Astrocyte of the spinal cord (primary cell): ENCODE measurements around the gene KIFAP3.

Experiments used
- DNase-seq: peaks from one replicate; pipeline ENCODE4 v3.0.0; 2011; ENCODE audit warnings: low read depth, low spot score
- H3K4me3 ChIP-seq: 2 replicates; pipeline ENCODE4 v1.5.1; 2011; ENCODE audit warnings: low read depth, mild to moderate bottlenecking, low read length, moderate library complexity
- CTCF ChIP-seq: IDR thresholded peaks from 2 replicates; pipeline ENCODE4 v1.5.1; 2012; ENCODE audit warnings: low read depth, mild to moderate bottlenecking, low read length, inconsistent platforms
- in situ Hi-C: cut with HindIII; loops from 2 replicates; pipeline ENCODE4 v1.10.0; 2017; ENCODE audit warnings: low sequenced_read_pairs

The KIFAP3 gene

GRCh38 chr1:169914531-169914930 is 160.0 kb downstream of the KIFAP3 start:
- in situ Hi-C loops, result no loop called here
- H3K4me3 ChIP-seq, result no peak overlapping the region

GRCh38 chr1:169909499-169909898 is 165.0 kb downstream of the KIFAP3 start:
- in situ Hi-C loops, result no loop called here
- DNase-seq, result no peak
- no peak for TF ChIP-seq CTCF
- H3K4me3 ChIP-seq, result no peak overlapping the region

More at GRCh38 chr1:169914531-169914930, 160.0 kb downstream of the KIFAP3 start:
- peak; percentile 16 for DNase-seq
- no peak for TF ChIP-seq CTCF

- no peak for TF ChIP-seq CTCF
- no peak overlapping the region for H3K4me3 ChIP-seq
- peak; percentile 45 for DNase-seq
- in situ Hi-C loops, result no loop called here
These were observed 167.6 kb downstream of the KIFAP3 start for GRCh38 chr1:169906938-169907337.

GRCh38 chr1:169904834-169905233 is 169.7 kb downstream of the KIFAP3 start:
- in situ Hi-C loops, result no loop called here
- DNase-seq, result no peak
- TF ChIP-seq CTCF, result no peak
- no peak overlapping the region for H3K4me3 ChIP-seq

GRCh38 chr1:169902751-169903150 is 171.7 kb downstream of the KIFAP3 start:
- in situ Hi-C loops, result no loop called here
- TF ChIP-seq CTCF, result no peak
- H3K4me3 ChIP-seq, result no peak overlapping the region
- no peak for DNase-seq

- H3K4me3 ChIP-seq, result no peak overlapping the region
- in situ Hi-C loops, result no loop called here
- TF ChIP-seq CTCF, result no peak
- DNase-seq, result no peak
These were observed 173.4 kb downstream of the KIFAP3 start for GRCh38 chr1:169901115-169901514.

- no peak for TF ChIP-seq CTCF
- no peak for DNase-seq
- H3K4me3 ChIP-seq, result no peak overlapping the region
- in situ Hi-C loops, result no loop called here
These were observed 173.9 kb downstream of the KIFAP3 start for GRCh38 chr1:169900571-169900970.
